ENCODE data around the gene CEP128. TPM values are rescaled to one million over a fixed set of nuclear protein-coding genes. Genes with fewer than 3 reads are reported as not detected.
"Not testable (repeated sequence)": the region's sequence is repeated elsewhere in the genome, so short reads cannot be mapped to it uniquely, and the experiment has no call there.

The CEP128 gene
- total RNA-seq, 1 experiment from 2014 or later = 9.5 TPM

DNA sequence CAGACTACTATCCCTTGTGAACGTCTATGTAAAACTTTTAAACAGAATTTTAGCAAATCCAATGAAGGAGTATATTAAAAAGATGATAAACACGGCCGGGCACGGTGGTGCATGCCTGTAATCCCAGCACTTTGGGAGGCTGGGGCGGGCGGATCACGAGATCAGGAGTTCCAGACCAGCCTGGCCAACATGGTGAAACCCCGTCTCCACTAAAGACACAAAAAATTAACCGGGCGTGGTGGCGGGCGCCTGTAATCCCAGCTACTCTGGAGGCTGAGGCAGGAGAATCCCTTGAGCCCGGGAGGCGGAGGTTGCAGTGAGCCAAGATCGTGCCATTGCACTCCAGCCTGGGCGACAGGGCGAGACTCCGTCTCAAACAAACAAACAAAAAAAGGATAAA, 11.7 kb upstream of the CEP128 start:
- DNase-seq (ENCODE audit: low read depth) = not testable (repeated sequence)

DNA sequence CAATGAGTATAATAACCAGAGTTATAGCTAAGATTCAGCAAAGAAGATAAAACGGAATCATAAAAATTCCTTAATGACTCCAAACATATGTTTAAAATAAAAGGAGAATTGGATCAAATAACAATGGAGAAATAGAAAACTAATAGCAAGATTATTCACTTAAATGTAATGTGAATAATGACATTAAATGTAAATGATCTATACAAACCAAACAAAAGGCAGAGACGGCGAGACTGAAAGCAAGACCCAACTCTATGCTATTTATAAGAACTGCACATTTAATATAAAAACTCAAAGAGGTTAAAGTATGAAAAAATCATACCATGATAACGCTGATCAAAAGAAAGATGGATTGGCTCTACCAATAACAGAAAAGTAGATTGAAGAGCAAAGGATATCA, 10.0 kb upstream of the CEP128 start:
- no peak for DNase-seq (ENCODE audit: low read depth)

DNA sequence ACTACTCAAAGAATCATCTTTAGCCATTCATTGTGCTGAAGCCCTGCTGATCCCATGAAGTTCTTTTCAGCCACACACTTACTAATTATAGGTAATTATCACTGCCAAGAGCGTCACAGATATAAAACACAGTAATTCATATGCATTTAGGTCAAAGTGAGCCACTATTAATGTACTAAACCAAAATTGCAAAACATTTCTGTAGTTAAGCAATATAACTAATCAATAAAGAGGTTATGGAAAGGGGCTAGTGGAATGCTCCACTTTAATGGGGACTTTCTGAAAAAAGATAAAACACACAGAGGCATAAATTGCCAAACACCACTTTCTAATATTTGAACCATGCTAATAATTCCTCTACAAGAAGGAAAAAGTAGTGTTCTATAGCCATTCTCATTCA, 6.8 kb upstream of the CEP128 start:
- DNase-seq (ENCODE audit: low read depth) = no peak

DNA sequence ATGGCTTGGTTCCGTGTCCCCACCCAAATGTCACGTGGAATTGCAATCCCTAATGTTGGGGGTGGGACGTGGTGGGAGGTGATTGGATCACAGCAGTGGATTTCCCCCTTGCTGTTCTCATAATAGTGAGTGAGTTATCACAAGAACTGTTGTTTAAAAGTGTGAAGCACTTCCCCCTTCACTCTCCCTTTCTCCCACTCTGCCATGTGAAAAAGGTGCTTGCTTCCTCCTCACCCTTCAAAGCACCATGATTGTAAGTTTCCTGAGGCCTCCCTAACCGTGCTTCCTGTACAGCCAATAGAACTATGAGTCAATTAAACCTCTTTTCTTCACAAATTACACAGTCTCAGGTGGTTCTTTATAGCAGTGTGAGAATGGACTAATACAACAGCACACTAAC, 5.3 kb upstream of the CEP128 start:
- DNase-seq (ENCODE audit: low read depth) = no peak

DNA sequence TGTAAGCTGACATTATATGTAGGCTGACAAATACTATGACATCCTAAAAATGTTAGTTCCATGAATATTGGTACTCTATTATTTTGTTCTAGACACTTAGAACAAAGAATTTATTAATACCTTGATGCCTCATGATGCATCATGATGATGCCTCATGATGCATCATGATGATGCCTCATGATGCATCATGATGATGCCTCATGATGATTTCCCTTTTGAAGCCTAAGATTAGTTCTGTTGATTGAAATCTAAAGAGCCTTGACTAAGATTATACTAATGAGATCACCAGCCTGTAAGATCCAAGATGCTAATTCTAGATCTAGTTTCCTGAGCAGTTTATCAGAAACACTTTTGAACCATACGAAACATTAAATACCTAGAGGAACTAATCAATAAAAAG, 4.6 kb upstream of the CEP128 start:
- DNase-seq (ENCODE audit: low read depth) = no peak

DNA sequence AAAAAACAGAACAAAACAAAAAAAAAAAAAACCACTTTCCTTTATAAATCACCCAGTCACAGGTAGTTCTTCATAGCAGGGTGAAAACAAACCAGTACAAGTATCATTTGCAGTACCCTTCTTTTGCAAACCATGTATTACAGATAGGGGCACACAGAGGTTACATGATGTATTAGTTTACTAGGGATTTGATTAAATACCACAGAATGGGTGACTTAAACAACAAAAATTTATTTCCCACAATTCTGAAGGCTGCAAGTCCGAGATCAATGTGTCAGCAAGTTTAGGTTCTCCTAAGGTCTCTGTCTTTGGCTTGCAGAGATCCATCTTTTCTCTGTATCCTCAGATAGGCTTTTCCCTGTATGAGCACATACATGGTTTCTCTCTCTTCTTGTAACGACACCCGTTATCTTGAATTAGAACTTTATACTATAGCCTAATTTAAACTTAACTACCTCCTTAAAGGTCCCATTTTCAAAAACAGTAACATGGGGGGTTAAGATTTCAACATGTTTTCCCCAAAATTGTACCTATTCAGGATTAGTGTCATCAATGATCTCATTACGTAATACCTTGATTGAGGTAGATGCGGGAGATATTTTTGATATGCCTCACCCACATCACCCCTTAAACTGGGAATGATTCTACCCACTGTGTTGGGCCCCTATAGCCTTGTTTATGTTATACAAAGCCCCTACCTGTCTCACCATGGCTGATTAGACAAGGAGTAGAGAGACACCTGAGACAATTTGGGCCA, 3.5 kb upstream of the CEP128 start:
- DNase-seq (ENCODE audit: low read depth) = no peak

DNA sequence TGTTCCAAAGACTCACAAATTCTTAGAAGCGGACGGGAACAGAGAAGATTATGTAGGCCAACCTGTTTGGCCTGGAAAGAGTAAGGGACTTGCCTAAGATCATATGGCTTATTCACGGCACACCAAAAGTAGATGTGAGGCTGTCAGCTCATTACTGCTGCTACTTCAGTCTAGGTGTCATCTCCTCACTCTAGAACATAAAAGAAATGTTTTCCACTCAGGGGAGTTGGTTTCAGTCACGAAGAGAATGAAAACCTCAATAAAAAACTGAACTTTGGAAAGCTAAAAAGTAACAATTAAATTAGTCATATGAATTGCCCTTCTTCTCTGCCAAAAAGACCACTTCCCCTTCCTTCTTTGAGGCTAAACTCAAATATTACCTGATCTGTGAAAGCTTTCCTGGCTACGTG, 658 bp upstream of the CEP128 start:
- DNase-seq (ENCODE audit: low read depth) = no peak

DNA sequence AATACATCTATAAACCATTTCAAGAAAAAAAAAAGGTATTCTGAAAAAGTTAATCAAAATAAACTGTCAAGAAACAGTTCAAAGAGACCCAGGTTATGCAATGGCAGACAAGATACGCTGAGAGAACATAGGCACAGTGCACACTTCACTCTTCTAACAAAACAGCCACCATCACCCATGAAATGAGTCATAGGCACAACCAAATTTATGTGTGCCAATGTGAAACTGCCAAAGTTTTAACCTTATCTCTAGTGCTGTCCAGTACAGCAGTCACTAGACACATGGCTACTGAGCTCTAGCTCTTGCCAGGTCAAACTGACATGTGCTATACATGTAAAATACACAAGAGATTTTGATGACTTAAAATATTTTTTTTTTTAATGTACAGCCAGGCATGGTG, 1.4 kb downstream of the CEP128 start:
- peak; percentile 14 for DNase-seq (ENCODE audit: low read depth)

DNA sequence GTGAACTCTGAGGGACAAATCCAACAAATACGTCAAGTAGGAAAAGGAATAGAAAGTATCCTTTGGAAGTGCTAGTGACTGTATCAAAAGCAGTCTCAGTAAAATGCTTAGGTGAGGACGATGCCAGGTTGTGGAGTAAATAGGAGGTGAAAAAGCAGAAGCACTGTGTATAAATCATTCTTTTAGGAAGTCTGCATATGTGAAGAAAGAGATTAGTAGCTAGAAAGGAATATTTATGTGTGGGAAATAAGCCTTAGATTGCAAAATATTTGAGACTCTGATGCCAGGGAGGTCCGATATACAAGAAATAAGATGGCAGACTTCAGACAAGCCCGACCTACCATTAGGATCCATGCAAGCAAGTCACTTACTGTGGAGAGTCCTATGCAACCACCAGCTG, 7.9 kb downstream of the CEP128 start:
- no peak for DNase-seq (ENCODE audit: low read depth)

DNA sequence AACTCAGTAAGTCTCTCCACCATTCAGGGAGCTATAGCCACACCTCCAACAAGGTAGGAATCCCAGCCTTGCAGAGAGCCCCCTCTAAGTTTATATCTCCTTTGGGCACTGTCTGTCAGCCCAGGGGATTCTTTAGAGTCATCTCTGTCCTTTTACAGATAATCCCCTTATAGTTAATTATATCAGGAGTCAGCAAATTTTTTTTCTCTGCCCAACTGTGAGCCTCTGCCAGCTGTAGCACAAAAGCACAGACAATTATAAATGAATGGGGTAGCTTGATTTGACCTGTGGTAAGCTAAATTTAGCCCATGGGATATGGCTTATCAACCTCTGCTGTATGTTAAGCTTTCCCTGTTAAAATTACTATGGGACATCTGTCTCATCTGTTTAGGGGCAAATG, 8.3 kb downstream of the CEP128 start:
- DNase-seq (ENCODE audit: low read depth) = no peak

DNA sequence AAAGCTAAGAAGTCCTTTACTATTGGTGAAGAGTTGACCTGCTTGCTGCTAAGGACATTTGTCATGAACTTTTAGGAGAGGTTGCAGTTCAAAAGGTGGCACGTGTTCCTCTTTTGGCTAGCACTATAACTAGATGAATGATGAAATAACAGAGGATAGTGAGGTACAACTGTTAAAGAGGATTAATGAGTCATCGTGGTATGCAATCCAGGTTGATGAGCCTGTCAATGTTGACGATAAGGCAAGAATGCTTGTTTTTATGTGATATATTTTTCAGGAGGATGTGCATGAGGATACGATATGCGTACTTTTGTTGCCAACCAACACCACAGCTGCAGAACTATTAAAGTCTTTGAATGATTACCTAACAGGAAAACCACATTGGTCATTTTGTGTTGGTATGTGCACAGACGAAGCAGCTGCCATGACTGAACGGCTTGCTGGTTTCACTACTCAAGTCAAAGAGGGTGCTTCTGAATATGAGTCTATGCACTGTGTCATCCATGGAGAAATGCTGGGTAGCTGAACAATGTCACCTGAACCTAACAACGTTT, 10.6 kb downstream of the CEP128 start:
- DNase-seq (ENCODE audit: low read depth) = peak; percentile 79

DNA sequence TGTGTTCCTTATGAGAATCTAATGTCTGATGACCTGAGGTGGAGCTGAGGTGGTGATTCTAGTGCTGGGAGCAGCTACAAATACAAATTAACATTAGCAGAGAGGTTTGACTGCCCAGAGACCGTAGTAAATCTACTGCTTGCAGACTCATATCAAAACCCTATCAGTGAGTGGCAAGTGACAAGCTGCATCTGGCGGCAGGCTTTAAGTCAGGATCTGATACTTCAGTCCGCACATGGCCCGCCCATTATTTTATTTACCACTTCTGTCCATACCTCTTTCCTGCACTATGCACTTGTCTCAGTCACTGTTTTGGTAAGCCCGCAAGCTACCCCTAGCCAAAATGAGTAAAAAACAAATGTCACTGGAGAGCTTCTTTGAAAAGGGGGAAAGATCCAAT, 11.4 kb downstream of the CEP128 start:
- no peak for DNase-seq (ENCODE audit: low read depth)

DNA sequence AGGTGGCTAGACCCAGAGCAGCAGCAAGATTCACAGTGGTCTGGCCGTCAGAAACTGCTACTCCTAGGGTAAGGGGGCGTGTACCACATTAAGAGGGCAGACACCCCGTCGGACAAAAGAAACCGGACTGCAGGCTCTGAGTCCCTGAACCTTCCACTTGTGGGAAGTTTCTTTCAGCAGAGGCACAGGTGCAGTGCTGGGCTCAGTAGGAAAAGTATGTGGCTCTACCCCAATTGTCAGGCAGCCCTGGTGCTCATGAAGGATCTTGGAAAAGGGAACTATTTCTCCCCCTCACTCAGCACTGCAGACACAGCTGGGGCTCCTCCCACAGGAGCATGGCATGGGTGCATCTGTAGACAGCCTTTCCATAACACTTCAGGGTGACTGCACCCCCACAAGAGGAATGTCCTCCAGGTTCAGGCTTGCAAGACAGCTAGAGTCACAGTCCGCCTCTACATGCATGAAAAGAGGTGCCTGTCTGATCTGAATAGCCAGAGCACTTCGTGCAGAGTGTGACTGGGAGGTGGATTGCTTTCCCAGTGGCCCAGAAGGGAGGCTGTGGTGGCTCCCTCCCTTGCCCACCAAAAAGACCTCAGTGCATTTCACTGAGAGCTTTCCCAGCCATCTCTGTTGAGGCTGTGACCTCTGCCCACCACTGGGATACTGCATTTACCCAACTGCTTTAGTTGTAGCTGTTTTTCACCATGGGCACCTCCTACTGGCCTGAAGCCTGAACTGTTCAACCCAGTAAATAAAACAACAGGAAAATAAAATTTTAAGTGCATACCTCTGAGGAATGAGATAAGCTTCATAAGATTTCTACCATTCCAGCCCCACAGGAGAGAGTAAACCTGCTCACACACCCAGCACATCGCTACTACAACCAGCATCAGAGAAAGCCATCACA, 14.2 kb downstream of the CEP128 start:
- DNase-seq (ENCODE audit: low read depth) = no peak

DNA sequence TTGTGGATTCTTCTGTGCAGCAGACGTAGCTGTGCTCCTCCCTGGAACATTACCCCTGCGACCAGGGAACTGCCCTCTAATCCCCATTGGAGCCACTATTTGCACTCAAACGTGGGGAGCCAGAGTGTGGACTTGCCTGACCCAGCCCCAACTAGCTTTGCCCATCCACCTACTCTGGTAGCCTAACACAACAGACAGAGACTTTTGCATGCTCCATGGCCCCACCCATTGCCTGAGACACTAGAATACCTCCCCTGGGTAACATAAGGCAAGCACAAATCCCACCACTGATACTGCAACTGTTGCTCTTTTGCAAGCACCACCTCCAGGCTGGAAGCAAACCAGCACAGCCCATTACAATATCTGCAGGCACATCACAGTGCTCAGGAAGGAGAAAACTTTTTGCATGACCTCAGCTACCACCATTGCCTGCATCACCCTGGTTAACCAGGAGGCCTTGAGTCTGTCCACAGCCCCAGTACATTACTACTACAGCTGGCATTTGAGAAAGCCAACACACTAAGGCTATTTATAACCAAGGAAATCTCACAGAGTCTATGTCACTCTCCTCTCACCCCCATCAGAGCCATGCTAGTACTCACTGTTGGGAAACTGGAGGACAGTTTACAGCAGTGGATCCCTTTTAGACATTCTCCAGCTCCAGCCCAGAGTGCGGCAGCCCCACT, 15.0 kb downstream of the CEP128 start:
- no peak for DNase-seq (ENCODE audit: low read depth)

DNA sequence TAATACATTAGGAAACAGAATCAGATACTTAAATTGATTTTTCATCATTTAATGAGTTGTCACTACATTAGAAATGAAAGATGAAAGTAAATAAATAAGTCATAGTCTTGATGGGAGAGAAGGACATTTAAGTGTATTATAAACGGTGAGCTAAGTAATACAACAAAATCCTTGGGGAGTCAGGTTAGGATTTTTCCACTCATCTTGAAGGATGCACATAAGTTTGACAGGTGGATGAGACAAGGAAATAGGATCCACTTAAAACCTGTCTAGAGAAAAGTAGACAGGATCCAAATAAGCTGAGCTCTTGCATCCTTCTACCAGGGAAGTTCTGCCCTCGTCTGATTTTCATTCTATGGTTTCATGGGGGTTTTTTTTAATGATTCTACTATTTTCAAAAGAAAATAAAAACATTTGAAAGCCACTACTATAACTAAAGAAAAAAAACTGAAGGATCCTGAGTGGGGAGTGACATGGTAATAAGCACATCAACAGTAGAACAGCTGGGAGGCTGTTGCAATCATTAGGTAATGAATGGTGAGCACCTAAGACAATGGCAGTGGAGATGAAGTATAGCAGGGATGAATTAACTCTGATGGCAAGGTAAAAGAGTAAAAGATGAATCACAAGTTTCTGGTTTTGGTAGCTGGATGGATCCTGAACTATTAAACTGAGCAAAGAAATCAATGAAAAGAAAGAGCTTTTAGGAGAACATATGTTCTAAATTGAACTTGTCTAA, 17.0 kb downstream of the CEP128 start:
- no peak for DNase-seq (ENCODE audit: low read depth)

DNA sequence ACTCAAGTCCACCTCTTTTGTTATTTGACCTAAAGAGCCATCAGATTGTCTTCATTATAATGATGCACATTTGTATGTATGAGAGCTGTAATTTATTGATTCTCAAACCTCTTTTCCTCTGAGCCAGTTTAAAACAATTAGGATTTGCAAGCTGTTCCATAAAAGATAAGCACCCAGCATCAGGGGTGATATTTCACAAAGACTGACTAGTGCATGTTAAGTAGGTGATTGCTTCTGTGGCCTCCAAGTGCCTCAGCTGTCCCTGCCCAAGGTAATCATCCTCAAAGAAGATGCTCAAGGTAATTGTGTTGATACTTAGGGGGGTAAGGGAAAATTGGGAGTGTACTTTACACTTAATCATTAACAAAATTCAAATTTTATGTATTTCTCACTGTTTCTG, 18.2 kb downstream of the CEP128 start:
- DNase-seq (ENCODE audit: low read depth) = no peak

DNA sequence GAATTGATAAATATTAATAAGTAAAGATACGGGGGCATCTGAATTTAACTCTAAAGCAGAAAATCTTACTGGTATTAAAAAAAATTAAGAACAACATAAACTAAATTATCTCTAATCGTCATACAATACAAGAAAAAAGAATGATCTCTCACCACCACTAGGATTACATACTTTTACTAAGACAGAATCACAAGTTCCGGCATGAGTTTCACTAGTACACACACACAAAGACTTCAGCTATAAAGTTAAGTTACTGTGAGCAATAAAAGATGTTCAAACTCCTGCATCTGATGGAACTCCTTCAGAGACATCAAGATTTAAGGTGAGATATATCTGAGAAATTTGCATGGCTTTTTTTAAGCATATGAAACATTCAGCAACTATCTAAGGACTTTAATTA, 21.9 kb downstream of the CEP128 start:
- DNase-seq (ENCODE audit: low read depth) = no peak

DNA sequence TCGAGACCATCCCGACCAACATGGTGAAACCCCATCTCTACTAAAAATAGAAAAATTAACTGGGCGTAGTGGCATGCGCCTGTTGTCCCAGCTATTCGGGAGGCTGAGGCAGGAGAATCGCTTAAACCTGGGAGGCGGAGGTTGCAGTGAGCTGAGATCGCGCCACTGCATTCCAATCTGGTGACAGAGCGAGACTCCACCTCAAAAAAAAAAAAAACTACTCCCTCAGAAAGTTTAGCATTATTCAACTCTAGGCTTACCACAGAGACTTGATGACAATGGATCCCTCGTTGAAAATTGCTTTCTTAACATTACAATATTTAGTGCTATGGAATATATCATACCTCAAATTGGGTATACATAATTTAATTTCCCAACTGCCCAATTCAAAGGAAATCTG, 29.5 kb downstream of the CEP128 start:
- DNase-seq (ENCODE audit: low read depth) = peak; percentile 6

DNA sequence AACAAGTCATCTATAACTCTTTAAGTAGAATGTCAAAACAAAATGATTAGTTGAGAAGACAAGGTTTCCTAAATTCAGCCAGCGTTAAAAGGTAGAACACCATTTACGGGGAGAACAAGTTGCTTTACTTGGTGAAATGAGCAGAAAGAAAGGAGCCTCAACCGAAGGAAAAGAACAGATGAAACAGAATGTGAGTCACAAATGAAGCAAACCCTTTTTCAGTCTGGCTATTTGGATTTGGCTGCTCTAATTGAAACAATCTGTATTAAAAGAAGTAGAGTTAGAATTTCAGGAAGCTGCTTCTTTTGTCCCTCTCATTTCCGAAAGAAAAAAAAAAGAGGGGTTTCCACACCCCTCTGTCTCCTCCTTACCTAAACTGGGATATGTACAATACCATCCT, 34.6 kb downstream of the CEP128 start:
- DNase-seq (ENCODE audit: low read depth) = no peak

DNA sequence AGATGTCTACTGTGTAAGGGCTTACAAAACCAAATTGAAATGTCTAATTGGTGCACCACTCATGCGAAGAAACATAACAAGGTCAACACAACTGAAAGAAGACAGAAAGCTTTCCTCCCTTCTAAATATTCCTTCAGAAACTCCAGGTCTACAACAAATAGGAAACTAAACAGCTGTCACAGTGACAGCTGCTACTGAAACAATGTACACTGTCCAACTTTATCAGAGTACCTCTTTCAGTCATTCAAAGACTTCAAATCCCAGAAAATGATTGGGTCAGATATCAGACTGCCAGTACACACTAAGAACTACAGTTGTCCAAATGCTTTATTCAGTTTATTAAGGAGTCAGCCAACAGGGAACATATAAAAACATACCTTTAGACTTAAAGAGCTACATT, 35.2 kb downstream of the CEP128 start:
- DNase-seq (ENCODE audit: low read depth) = no peak

DNA sequence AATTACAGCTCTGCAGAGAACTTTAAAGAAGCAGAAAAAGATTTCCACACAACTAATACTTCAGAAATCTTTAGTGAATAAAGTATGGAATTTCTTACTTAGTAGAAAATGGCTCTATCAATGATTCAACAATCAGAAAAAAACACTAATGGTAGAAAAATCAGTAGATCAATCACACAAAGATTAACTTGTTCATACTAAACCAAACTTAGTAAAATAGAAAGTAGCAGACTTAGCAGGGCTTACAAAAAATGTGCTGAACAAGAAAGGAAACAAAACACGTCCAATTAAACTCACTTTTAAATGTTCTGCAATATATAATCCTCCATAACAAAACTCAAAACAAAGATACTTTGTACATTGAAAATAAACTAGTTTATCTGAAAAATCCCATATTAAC, 38.9 kb downstream of the CEP128 start:
- no peak for DNase-seq (ENCODE audit: low read depth)

DNA sequence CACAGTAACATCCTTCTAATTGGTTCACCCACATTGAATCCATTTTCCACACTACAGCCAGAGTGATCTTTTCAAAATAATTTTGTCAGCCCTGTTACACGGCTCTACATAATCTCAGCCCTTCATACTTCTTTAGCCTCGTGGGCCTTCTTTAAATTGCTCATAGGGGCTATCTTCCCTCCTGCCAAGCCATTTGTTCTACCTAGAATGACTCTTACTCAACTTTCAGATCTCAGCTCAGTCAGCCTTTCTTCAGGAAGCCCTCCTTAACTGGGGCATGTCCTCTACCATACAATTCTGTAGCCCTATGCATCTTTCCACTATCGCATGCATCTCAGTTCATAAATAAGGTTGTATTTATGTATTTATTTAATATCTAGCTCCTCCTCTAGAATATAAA, 39.7 kb downstream of the CEP128 start:
- no peak for DNase-seq (ENCODE audit: low read depth)

Measured in Daoy (cell line).